Fibroblast of mammary gland (primary cell): ENCODE measurements around the gene ACOT4.

ENCODE experiments used
- DNase-seq: peaks from one replicate; pipeline ENCODE4 v3.0.0-alpha.2; 2010; ENCODE audit warnings: low read depth
- H3K4me3 ChIP-seq: 2 replicates; pipeline ENCODE4 v1.5.1; 2011; ENCODE audit warnings: low read depth, mild to moderate bottlenecking, low read length, moderate library complexity; ENCODE audit not compliant: control insufficient read depth
- TF ChIP-seq, protein P1 (sequence below): conservative IDR thresholded peaks from 2 replicates; pipeline ENCODE4 v1.5.1; 2011; ENCODE audit warnings: low read depth, low read length, inconsistent platforms; ENCODE audit not compliant: control insufficient read depth, insufficient read depth

ACOT4 gene

DNA sequence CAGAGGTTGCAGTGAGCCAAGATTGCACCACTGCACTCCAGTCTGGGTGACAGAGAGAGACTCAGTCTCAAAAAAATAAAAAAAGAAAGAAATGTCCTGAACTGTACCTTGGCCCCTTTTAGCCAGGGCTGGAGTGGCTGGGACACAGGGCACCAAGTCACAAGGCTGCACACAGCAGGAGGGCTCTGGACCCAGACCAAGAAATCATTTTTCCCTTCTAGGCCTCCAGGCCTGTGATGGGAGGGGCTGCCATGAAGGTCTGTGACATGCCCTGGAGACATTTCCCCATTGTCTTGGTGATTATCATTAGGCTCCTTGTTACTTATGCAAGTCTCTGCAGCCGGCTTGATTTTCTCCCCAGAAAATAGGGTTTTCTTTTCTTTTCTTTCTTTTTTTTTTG is 15.6 kb downstream of the ACOT4 start:
- DNase-seq: no peak
- TF ChIP-seq, protein P1, sequence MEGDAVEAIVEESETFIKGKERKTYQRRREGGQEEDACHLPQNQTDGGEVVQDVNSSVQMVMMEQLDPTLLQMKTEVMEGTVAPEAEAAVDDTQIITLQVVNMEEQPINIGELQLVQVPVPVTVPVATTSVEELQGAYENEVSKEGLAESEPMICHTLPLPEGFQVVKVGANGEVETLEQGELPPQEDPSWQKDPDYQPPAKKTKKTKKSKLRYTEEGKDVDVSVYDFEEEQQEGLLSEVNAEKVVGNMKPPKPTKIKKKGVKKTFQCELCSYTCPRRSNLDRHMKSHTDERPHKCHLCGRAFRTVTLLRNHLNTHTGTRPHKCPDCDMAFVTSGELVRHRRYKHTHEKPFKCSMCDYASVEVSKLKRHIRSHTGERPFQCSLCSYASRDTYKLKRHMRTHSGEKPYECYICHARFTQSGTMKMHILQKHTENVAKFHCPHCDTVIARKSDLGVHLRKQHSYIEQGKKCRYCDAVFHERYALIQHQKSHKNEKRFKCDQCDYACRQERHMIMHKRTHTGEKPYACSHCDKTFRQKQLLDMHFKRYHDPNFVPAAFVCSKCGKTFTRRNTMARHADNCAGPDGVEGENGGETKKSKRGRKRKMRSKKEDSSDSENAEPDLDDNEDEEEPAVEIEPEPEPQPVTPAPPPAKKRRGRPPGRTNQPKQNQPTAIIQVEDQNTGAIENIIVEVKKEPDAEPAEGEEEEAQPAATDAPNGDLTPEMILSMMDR: no peak
- no peak overlapping the region for H3K4me3 ChIP-seq

DNA sequence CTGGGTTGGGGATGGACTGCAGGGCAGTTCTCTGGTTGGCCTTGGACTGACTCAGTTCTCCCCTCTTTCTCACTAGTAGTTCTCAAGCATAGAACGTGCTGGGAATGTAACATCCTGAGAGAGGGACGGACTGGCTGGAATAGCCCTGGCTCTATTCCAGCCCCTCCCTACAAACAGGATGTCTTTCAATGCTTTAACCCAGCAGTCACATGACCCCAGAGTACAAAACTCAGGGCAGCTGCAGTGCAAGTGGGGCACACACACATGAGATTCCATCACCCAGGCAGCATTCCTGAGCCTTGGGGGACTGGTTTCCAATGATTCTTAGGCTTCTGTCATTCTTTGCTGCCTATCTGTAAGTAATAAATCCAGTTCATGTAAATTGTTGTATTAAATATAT is 19.0 kb downstream of the ACOT4 start:
- TF ChIP-seq, protein P1: no peak
- H3K4me3 ChIP-seq: no peak overlapping the region
- peak; percentile 32 for DNase-seq

GRCh38 chr14:73612339-73613045 is 20.8 kb downstream of the ACOT4 start, which contains the start of gene ACOT6:
Gene ACOT6, plus strand, starts transcription at chr14:73612517. Its CDS starts 55 bp downstream, at chr14:73612572.
- TF ChIP-seq, protein P1: no peak
- peak within 1 kb of the TSS; percentile 35 for H3K4me3 ChIP-seq
- DNase-seq: peak; percentile 65

- peak overlapping the region; percentile 35 for H3K4me3 ChIP-seq
- TF ChIP-seq, protein P1: no peak
- DNase-seq: no peak
Observed at GRCh38 chr14:73613046-73613383, 21.3 kb downstream of the ACOT4 start.

- DNase-seq: no peak
- TF ChIP-seq, protein P1: no peak
- no peak overlapping the region for H3K4me3 ChIP-seq
Observed at GRCh38 chr14:73613419-73613963, 21.8 kb downstream of the ACOT4 start.

DNA sequence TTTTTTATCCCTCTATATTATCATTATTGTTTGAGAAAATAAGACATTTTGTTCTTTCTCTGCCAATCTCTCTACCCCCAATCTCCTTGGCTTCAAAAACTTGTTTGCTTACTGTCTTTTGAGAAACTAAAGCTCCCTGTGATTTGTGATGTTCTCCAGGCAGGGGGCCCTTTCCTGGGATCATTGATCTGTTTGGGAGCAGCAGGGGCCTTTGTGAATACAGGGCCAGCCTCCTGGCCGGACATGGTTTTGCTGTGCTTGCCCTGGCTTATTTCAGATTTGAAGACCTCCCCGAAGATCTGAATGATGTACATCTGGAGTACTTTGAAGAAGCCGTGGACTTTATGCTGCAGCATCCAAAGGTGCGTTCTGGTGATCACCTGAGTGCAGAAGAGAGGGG is 25.2 kb downstream of the ACOT4 start:
- H3K4me3 ChIP-seq: no peak overlapping the region
- TF ChIP-seq, protein P1: no peak
- DNase-seq: no peak
